A204.1 (cell line): Measurements from ENCODE around the gene C1orf35.
"Not testable (repeated sequence)": the region's sequence is repeated elsewhere in the genome, so short reads cannot be mapped to it uniquely, and the experiment has no call there.

Source experiments
- FAIRE-seq: peaks from 2 replicates; lab custom pipeline; 2012; peaks lifted over from hg19 to GRCh38; lab: Jason Lieb, UNC

Gene C1orf35

GRCh38 chr1:228142155-228142691 is 39.1 kb upstream of the C1orf35 start:
- no peak for FAIRE-seq

GRCh38 chr1:228141226-228142044 is 38.3 kb upstream of the C1orf35 start:
- no peak for FAIRE-seq

GRCh38 chr1:228140724-228141225 is 37.6 kb upstream of the C1orf35 start:
- no peak for FAIRE-seq

- peak; percentile 97 for FAIRE-seq
Measured at GRCh38 chr1:228139931-228140723, 37.0 kb upstream of the C1orf35 start, which contains the start of gene GUK1. Gene GUK1 (plus strand): TSS chr1:228140279. CDS start chr1:228140303, 24 bp downstream.

GRCh38 chr1:228139406-228139930 is 36.3 kb upstream of the C1orf35 start:
- FAIRE-seq, result no peak

GRCh38 chr1:228136901-228137300 is 33.8 kb upstream of the C1orf35 start:
- no peak for FAIRE-seq

- no peak for FAIRE-seq
Measured at GRCh38 chr1:228134591-228134990, 31.5 kb upstream of the C1orf35 start.

- FAIRE-seq, result no peak
Measured at GRCh38 chr1:228131766-228132165, 28.6 kb upstream of the C1orf35 start.

- no peak for FAIRE-seq
Measured at GRCh38 chr1:228125185-228125584, 22.1 kb upstream of the C1orf35 start.

- FAIRE-seq, result no peak
Measured at GRCh38 chr1:228123505-228123904, 20.4 kb upstream of the C1orf35 start.

GRCh38 chr1:228122921-228123441 is 19.9 kb upstream of the C1orf35 start:
- FAIRE-seq, result no peak

- FAIRE-seq, result no peak
Measured at GRCh38 chr1:228120857-228121489, 17.8 kb upstream of the C1orf35 start.

GRCh38 chr1:228120351-228120750 is 17.2 kb upstream of the C1orf35 start:
- FAIRE-seq, result no peak

GRCh38 chr1:228118040-228118439 is 14.9 kb upstream of the C1orf35 start:
- FAIRE-seq, result no peak

- FAIRE-seq, result no peak
Measured at GRCh38 chr1:228117335-228117734, 14.2 kb upstream of the C1orf35 start.

- no peak for FAIRE-seq
Measured at GRCh38 chr1:228114827-228115226, 11.7 kb upstream of the C1orf35 start.

GRCh38 chr1:228112617-228113016 is 9.5 kb upstream of the C1orf35 start:
- no peak for FAIRE-seq

GRCh38 chr1:228112167-228112566 is 9.0 kb upstream of the C1orf35 start:
- no peak for FAIRE-seq

GRCh38 chr1:228111315-228111714 is 8.2 kb upstream of the C1orf35 start:
- not testable (repeated sequence) for FAIRE-seq

GRCh38 chr1:228110556-228110955 is 7.4 kb upstream of the C1orf35 start:
- no peak for FAIRE-seq

- FAIRE-seq, result no peak
Measured at GRCh38 chr1:228109962-228110488, 6.9 kb upstream of the C1orf35 start.
